ENCODE data around the gene APPBP2. TPM values are rescaled to one million over a fixed set of nuclear protein-coding genes. Genes with fewer than 3 reads are reported as not detected.
"Not testable (repeated sequence)": the region's sequence is repeated elsewhere in the genome, so short reads cannot be mapped to it uniquely, and the experiment has no call there.

The APPBP2 gene
- total and polyA plus RNA-seq, 2 of the 8 experiments (the other 6 are each of a cell fraction or from before 2014, with no cell fraction given) = 3.3 to 18.0 TPM

GRCh38 chr17:60519795-60520194, 6.2 kb downstream of the APPBP2 start (continued):
- TF ChIP-seq ZNF274 (IDR thresholded peaks at IDR 0.05; ENCODE audit: borderline replicate concordance, extremely low read depth, low read length) = no peak
- TF ChIP-seq TAF7 (optimal IDR thresholded peaks at IDR 0.05; ENCODE audit: borderline replicate concordance, low read depth, low read length) = no peak

- H4K5ac ChIP-seq (ENCODE audit: insufficient read length, low read depth, low read length); H3K4me3 ChIP-seq (ENCODE audit: extremely low read depth in 1 of 4, insufficient read depth in 2 of 4, low read depth in 3 of 4, low read length in 4 of 4); H3K4me2 ChIP-seq (ENCODE audit: insufficient read depth in 1 of 2, low read depth in 2 of 2, low read length in 2 of 2); H3K18ac ChIP-seq (ENCODE audit: extremely low read depth, low read length); H3K27me3 ChIP-seq (replicated peaks in 1 of 4; ENCODE audit: control insufficient read depth in 3 of 4, extremely low read depth in 1 of 4, insufficient read depth in 3 of 4, low read length in 3 of 4); H4K91ac ChIP-seq (replicated peaks; ENCODE audit: insufficient read length, low read length); H4K20me1 ChIP-seq (replicated peaks in 1 of 2; ENCODE audit: control insufficient read depth in 1 of 2, insufficient read depth in 2 of 2, low read length in 2 of 2); DNase-seq (ENCODE audit: low read depth in 1 of 2, low spot score in 2 of 2); H3K4ac ChIP-seq (replicated peaks; ENCODE audit: insufficient read length, low read depth, low read length); H3K56ac ChIP-seq (replicated peaks; ENCODE audit: insufficient read length, low read depth, low read length); H2BK15ac ChIP-seq (ENCODE audit: low read length); H2BK5ac ChIP-seq (ENCODE audit: low read depth, low read length); H2BK120ac ChIP-seq (replicated peaks; ENCODE audit: low read depth, low read length); H4K8ac ChIP-seq (ENCODE audit: extremely low read depth, insufficient read depth, low read length); H3K23ac ChIP-seq (ENCODE audit: insufficient read length); H3K27ac ChIP-seq (ENCODE audit: low read depth, low read length); H3K79me1 ChIP-seq (ENCODE audit: low read depth, low read length); H2AFZ ChIP-seq (ENCODE audit: low read length); H2BK12ac ChIP-seq (ENCODE audit: low read depth, low read length); H3K4me1 ChIP-seq (replicated peaks in 1 of 4; ENCODE audit: control insufficient read depth in 3 of 4, insufficient read depth in 4 of 4, low read length in 3 of 4); H2AK5ac ChIP-seq (ENCODE audit: low read depth, low read length); H3K9ac ChIP-seq (replicated peaks in 1 of 4; ENCODE audit: extremely low read depth in 1 of 4, low read depth in 3 of 4, low read length in 3 of 4); H3K14ac ChIP-seq (ENCODE audit: insufficient read length); H3K9me3 ChIP-seq (ENCODE audit: insufficient read depth in 2 of 2, low read depth in 1 of 2, low read length in 1 of 2); H3K23me2 ChIP-seq (ENCODE audit: low read depth, low read length); H2BK20ac ChIP-seq (ENCODE audit: low read length); FAIRE-seq: not testable (repeated sequence)
- ChIA-PET CTCF (ENCODE audit: partially characterized antibody) (interaction anchor here (0.9 kb wide), 1 partner anchor 70 kb away, joined by 3 read pairs; no protein-coding TSS in a partner anchor), POLR2A (ENCODE audit: partially characterized antibody) (interaction anchor here (1.6 kb wide), 1 partner anchor 10 kb away, joined by 8 read pairs; the partner anchor contains the start of gene APPBP2)
- Histone ChIP-seq H3K79me2 (ENCODE audit: control insufficient read depth in 1 of 2, insufficient read depth in 2 of 2, low read length in 2 of 2) (peaks cover under 1 to 67% of the 10 kb centered on the region in 2 experiments; a peak in 3 of 4 replicates), H3K36me3 (ENCODE audit: control insufficient read depth in 2 of 4, insufficient read depth in 4 of 4, low read length in 3 of 4) (peaks cover 0 to 11% (median 0%) of the 10 kb centered on the region in 4 experiments; a peak in 1 of 8 replicates)
- 95% methylated on average over 6 of the region's 6 CpGs; no CpG with 5 or more reads in 1 of the 2 experiments for WGBS, 2 experiments (ENCODE audit: extremely low coverage in 1 of 2, insufficient coverage in 1 of 2, insufficient read length in 1 of 2, insufficient replicate concordance in 2 of 2, low coverage in 1 of 2, low lambda C conversion rate in 2 of 2, missing lambda C conversion rate in 1 of 2)
Observed at GRCh38 chr17:60515683-60516082, 10.4 kb downstream of the APPBP2 start.

Data from H1 (cell line).